Breast epithelium (tissue), 3 donors: Measurements from ENCODE around the gene LGALS9B.
"Not testable (repeated sequence)": the region's sequence is repeated elsewhere in the genome, so short reads cannot be mapped to it uniquely, and the experiment has no call there.

Source experiments
- CTCF ChIP-seq, 3 donors: fragments of 450-650 bp; IDR thresholded peaks; one replicate each; pipeline ENCODE4 v1.5.1; 2016 to 2017; ENCODE audit warnings: antibody characterized with exemption in 3 of 3, mild to moderate bottlenecking in 3 of 3, moderate library complexity in 3 of 3
- POLR2A ChIP-seq: fragments of 450-650 bp; IDR thresholded peaks from one replicate; pipeline ENCODE4 v1.6.1; 2016; ENCODE audit warnings: antibody characterized with exemption, mild to moderate bottlenecking, moderate library complexity
- POLR2AphosphoS5 ChIP-seq, 3 donors: sonication (generic); formaldehyde crosslinking; IDR thresholded peaks; one replicate each; pipeline ENCODE4 v1.6.1; 2017; ENCODE audit warnings: antibody characterized with exemption in 3 of 3

- TF ChIP-seq CTCF (IDR thresholded peaks at IDR 0.05); POLR2A; POLR2AphosphoS5 (IDR thresholded peaks at IDR 0.05): not testable (repeated sequence)
Measured at GRCh38 chr17:20422826-20423225, 44.5 kb downstream of the LGALS9B start.
